ENCODE data around the gene GAL3ST3. TPM values are rescaled to one million over a fixed set of nuclear protein-coding genes. Genes with fewer than 3 reads are reported as not detected.

GAL3ST3 gene
- total RNA-seq, 2 donors from 2014 or later = 7.8 to 9.8 TPM

DNA sequence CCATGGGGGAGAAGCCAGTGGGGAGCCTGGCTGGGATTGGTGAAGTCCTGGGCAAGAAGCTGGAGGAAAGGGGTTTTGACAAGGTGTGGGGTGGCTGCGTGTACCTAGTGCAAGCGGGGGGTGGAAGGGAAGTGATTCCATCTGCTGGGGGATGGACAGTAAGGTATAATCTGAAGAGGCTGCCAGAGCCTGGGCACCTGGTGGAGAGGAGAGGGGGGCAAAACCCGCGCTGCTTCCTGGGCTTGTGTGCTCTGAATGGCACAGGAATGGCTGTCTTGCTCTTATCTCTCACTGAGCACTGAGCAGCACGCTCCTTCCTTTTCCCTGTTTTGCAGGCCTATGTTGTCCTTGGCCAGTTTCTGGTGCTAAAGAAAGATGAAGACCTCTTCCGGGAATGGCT is 45.7 kb downstream of the GAL3ST3 start:
- intact Hi-C loops (cut with DNase I) = no loop called here
- DNase-seq (no peak), ATAC-seq (no peak)

DNA sequence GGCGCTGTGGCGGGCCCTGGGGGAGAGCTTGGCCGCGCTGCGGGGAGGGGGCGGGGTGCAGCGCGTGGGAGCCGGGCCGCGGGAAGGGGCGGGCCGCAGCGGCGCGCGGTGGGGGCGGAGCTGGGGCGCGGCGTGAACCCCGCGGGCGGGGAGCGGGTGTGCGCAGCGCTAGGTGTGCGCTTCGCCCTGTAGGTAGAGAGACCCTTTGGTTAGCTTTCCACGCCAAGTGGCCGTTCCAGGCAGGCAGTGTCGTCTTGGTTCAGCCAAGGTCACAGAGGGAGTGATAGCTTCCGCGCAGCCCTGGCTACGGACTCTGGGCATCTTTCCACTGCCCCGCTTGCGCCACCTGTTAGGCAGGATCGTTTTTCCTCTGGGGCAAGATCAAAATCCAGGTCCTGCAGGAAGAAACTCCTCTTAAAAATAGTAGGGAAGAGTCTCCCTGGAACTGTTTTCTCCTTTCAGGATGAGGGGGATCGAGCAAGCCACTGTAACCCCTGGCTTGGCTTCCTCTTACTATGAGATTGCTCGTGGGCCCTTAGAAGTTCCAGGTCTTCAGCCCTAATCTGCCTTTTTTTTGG is 46.2 kb downstream of the GAL3ST3 start:
- intact Hi-C loops (cut with DNase I) = no loop called here
- ATAC-seq (peak; percentile 87 to 90), DNase-seq (peak; percentile 67)

DNA sequence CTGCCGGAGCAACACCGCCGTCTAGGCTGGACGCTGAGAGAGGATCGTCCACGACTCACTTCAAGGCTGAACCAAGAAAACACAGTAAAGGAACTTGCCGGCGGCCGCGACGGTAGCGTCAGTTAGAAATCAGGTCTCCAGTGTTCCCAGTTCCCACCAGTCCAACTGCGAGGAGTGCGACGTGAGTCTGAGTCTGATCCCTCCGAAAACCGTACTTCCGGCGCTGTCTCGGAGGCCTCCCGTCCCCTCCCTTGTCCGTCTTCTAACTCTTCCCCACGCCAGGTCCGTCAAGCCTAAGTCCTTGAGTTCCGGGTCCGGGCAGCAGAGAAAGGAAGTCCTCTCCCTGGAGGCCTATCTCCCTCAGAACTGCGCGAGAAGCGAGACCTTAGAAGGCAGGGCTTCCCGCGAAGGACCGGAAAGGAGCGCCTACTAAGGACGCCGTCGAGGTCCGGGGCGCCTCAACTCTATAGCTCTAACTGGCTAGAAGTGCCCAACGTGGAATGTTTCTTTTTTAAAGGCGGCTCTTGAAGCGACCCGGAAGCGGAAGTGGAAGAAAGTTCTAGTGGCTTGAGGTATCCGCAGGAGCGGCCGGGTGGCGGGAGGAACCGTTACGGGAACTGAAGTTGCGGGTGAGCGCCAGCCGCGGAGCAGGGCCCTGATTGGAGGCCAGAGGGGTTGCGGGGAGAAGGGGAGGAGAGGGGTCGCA is 46.9 kb downstream of the GAL3ST3 start, which contains the start of the genes BANF1 and EIF1AD:
Gene BANF1, plus strand, starts transcription at position 562 of the 706 bp plus-strand sequence. CDS start 748 bp downstream, outside the sequence.
Gene EIF1AD, minus strand, starts transcription at position 216 of the 706 bp plus-strand sequence. CDS start 1,768 bp downstream, outside the sequence.
- intact Hi-C loops (cut with DNase I) = no loop called here
- DNase-seq = peak; percentile 93
- ATAC-seq = peak; percentile 92 to 93

DNA sequence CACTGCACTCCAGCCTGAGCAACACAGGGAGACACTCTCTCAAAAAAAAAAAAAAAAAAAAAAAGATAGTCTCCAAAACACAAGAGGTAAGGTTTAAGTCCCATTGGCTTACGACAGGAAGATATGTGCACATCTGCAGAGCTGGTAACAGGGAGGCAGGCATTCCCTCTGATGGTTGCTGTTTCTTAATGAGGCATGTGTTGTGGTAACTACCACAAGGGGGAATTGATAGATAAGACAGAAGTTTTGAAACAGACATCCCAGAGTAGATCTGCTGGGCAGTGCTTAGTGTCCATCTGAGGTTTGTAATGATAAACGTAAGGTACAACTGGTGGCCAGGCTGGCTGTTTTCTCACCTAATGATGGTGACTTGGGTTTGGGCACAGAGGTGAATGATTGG is 51.7 kb downstream of the GAL3ST3 start:
- ATAC-seq = no peak
- DNase-seq = no peak
- intact Hi-C loops (cut with DNase I) = no loop called here

DNA sequence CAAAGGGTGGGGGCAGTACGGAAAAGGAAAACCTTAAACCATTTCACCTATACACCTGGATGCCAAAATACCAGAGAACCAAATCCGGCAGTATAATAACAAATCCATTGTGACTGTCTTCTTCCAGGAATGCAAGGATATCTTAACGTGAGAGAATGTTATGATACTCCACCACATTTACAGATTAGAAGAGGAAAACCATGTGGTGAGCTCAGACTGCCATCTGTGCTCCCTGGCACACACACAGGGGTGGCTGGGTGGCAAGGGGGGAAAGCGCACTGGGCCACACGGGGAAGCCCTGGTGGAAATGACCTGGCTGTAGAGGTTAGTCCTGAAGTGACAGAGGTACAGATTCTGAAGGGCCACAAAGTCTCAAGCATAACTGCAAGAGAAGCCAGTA is 56.9 kb downstream of the GAL3ST3 start:
- DNase-seq (no peak), ATAC-seq (no peak)
- intact Hi-C loops (cut with DNase I) = no loop called here

Other genes with a start within 250 kb of the GAL3ST3 start
- not detected for gene SNX32, start 215.2 kb downstream of the GAL3ST3 start, total RNA-seq
- gene CFL1, start 191.0 kb downstream of the GAL3ST3 start, total RNA-seq = 100 to 1,000 TPM; 439 to 554 TPM
- 10 to 100 TPM; 36.1 to 37.6 TPM for gene MUS81, start 188.7 kb downstream of the GAL3ST3 start, total RNA-seq
- 100 to 1,000 TPM in 1 of 2 donors, 10 to 100 TPM in 1; 98.0 to 103 TPM for gene EFEMP2, start 176.4 kb downstream of the GAL3ST3 start, total RNA-seq
- gene CTSW, start 169.3 kb downstream of the GAL3ST3 start, total RNA-seq = 1 to 10 TPM in 1 of 2 donors, under 1 TPM in 1; 0.99 to 2.7 TPM
- gene FIBP, start 160.7 kb downstream of the GAL3ST3 start, total RNA-seq = 10 to 100 TPM; 37.8 to 44.3 TPM
- gene CCDC85B, start 158.5 kb downstream of the GAL3ST3 start, total RNA-seq = 10 to 100 TPM; 45.8 to 63.5 TPM
- 10 to 100 TPM in 1 of 2 donors, 1 to 10 TPM in 1; 1.3 to 11.1 TPM for gene FOSL1, start 148.8 kb downstream of the GAL3ST3 start, total RNA-seq
- 10 to 100 TPM; 29.9 to 31.8 TPM for gene C11orf68, start 130.1 kb downstream of the GAL3ST3 start, total RNA-seq
- gene DRAP1, start 129.7 kb downstream of the GAL3ST3 start, total RNA-seq = 10 to 100 TPM; 80.6 to 86.8 TPM
- not detected for gene TSGA10IP, start 103.7 kb downstream of the GAL3ST3 start, total RNA-seq
- 10 to 100 TPM; 31.2 to 31.6 TPM for gene SART1, start 87.4 kb downstream of the GAL3ST3 start, total RNA-seq
- gene EIF1AD, start 47.0 kb downstream of the GAL3ST3 start, total RNA-seq = 10 to 100 TPM; 20.7 to 25.1 TPM
- gene BANF1, start 46.7 kb downstream of the GAL3ST3 start, total RNA-seq = 100 to 1,000 TPM; 186 to 209 TPM
- gene CST6, start 37.2 kb downstream of the GAL3ST3 start, total RNA-seq = 1 to 10 TPM in 1 of 2 donors, under 1 TPM in 1; 0.91 to 2.6 TPM
- gene CATSPER1, start 22.7 kb downstream of the GAL3ST3 start, total RNA-seq = under 1 TPM in 1 of 2 donors, not detected in 1; 0.26 TPM
- gene SF3B2, start 3.2 kb upstream of the GAL3ST3 start, total RNA-seq = 100 to 1,000 TPM in 1 of 2 donors, 10 to 100 TPM in 1; 78.7 to 101 TPM
- gene PACS1, start 21.1 kb upstream of the GAL3ST3 start, total RNA-seq = 10 to 100 TPM; 51.6 to 74.4 TPM
- 10 to 100 TPM; 25.8 to 32.1 TPM for gene KLC2, start 208.5 kb upstream of the GAL3ST3 start, total RNA-seq
- 100 to 1,000 TPM; 114 to 115 TPM for gene RAB1B, start 219.5 kb upstream of the GAL3ST3 start, total RNA-seq
- not detected for gene CNIH2, start 229.0 kb upstream of the GAL3ST3 start, total RNA-seq
- gene YIF1A, start 240.0 kb upstream of the GAL3ST3 start, total RNA-seq = 10 to 100 TPM; 53.2 to 81.1 TPM
- gene TMEM151A, start 242.7 kb upstream of the GAL3ST3 start, total RNA-seq = 1 to 10 TPM in 1 of 2 donors, under 1 TPM in 1; 0.86 to 1.1 TPM